NB4 (cell line): ENCODE measurements around the gene ARPC2.

Source experiments
- CTCF ChIP-seq: IDR thresholded peaks from one replicate; pipeline ENCODE4 v1.5.1; 2012; ENCODE audit warnings: low read depth, low read length
- MAX ChIP-seq: IDR thresholded peaks from 2 replicates; pipeline ENCODE4 v1.6.1; 2011; ENCODE audit warnings: low read depth, low read length
- MYC ChIP-seq: IDR thresholded peaks from 2 replicates; pipeline ENCODE4 v1.6.1; 2011; ENCODE audit warnings: low read depth, low read length
- POLR2A ChIP-seq: IDR thresholded peaks from 2 replicates; pipeline ENCODE4 v1.6.1; 2011; ENCODE audit warnings: mild to moderate bottlenecking; ENCODE audit not compliant: insufficient read length; ENCODE audit errors: extremely low read depth

GRCh38 chr2:218257390-218257981 lies 40.5 kb downstream of the ARPC2 start:
- TF ChIP-seq CTCF (peak; percentile 85), MAX (no peak), POLR2A (no peak), MYC (no peak)
